Measurements from ENCODE around the gene PAK5.

DNA sequence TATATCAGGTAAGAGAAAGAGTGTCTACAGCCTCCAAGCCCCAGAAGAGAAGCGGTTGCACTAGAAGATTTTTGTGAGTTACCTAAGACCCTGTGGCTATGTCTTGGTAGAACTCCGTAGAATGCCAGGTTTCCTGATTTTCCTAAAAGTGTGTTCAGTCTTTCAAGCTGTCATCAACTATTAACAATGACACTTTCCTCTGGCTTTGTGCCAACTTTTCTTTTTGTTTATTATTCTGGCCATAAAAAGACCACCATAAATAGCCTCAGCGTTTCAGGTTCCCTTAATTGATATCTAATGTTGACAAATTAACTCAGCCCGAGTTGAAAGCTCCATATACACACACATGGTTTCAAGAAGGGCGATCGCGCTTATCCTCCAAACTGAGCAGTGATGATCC, 1.2 kb downstream of the PAK5 start:
- TF ChIP-seq, protein P1, sequence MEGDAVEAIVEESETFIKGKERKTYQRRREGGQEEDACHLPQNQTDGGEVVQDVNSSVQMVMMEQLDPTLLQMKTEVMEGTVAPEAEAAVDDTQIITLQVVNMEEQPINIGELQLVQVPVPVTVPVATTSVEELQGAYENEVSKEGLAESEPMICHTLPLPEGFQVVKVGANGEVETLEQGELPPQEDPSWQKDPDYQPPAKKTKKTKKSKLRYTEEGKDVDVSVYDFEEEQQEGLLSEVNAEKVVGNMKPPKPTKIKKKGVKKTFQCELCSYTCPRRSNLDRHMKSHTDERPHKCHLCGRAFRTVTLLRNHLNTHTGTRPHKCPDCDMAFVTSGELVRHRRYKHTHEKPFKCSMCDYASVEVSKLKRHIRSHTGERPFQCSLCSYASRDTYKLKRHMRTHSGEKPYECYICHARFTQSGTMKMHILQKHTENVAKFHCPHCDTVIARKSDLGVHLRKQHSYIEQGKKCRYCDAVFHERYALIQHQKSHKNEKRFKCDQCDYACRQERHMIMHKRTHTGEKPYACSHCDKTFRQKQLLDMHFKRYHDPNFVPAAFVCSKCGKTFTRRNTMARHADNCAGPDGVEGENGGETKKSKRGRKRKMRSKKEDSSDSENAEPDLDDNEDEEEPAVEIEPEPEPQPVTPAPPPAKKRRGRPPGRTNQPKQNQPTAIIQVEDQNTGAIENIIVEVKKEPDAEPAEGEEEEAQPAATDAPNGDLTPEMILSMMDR (IDR thresholded peaks at IDR 0.05) = no peak
- TF ChIP-seq POLR2A (IDR thresholded peaks at IDR 0.05) (no peak), EP300 (IDR thresholded peaks at IDR 0.05) (no peak)
